Ectodermal cell (in vitro differentiated cells): ENCODE measurements around the gene LAPTM5.

Experiments used
- H3K27ac ChIP-seq: 2 replicates; pipeline ENCODE4 v1.7.0; 2013; ENCODE audit warnings: mild to moderate bottlenecking, low read depth, low read length; ENCODE audit not compliant: insufficient read depth, poor library complexity, severe bottlenecking
- H3K27me3 ChIP-seq: 2 replicates; pipeline ENCODE4 v1.7.0; 2013; ENCODE audit warnings: mild to moderate bottlenecking, low read length; ENCODE audit not compliant: insufficient read depth, control insufficient read depth, poor library complexity, severe bottlenecking
- H3K36me3 ChIP-seq: one replicate; pipeline ENCODE4 v1.7.0; 2013; ENCODE audit warnings: low read length; ENCODE audit not compliant: control insufficient read depth, insufficient read depth
- H3K4me1 ChIP-seq: one replicate; pipeline ENCODE4 v1.7.0; 2013; ENCODE audit warnings: low read length; ENCODE audit not compliant: control insufficient read depth, insufficient read depth
- H3K4me3 ChIP-seq: 2 replicates; pipeline ENCODE4 v1.7.0; 2013; ENCODE audit warnings: low read depth, low read length, control low read depth; ENCODE audit not compliant: insufficient read depth
- H3K9me3 ChIP-seq: 2 replicates; pipeline ENCODE4 v1.7.0; 2013; ENCODE audit warnings: mild to moderate bottlenecking, low read length, moderate library complexity; ENCODE audit not compliant: control insufficient read depth
- WGBS, 2 experiments: methylation state at CpG; one replicate each; pipeline ENCODE4 v1.1.7; 2013; ENCODE audit warnings: missing lambda C conversion rate in 2 of 2; 5-methylcytosine and 5-hydroxymethylcytosine counted together

Gene LAPTM5

GRCh38 chr1:30787266-30787665 is 29.7 kb upstream of the LAPTM5 start:
- H3K27me3 ChIP-seq = no peaks in the 10 kb centered on the region
- H3K36me3 ChIP-seq = no peaks in the 10 kb centered on the region
- WGBS, 2 experiments = 91% methylated on average over 5 of the region's 5 CpGs
- H3K4me3 ChIP-seq = no peak overlapping the region
- H3K4me1 ChIP-seq = peaks cover 5% of the 10 kb centered on the region
- no peak overlapping the region for H3K27ac ChIP-seq
- no peaks in the 10 kb centered on the region for H3K9me3 ChIP-seq

- Histone ChIP-seq H3K27me3 (no peaks in the 10 kb centered on the region), H3K4me1 (peaks cover 5% of the 10 kb centered on the region), H3K4me3 (no peak overlapping the region), H3K9me3 (no peaks in the 10 kb centered on the region), H3K36me3 (no peaks in the 10 kb centered on the region), H3K27ac (peak overlapping the region; percentile 9)
- 56 to 59% methylated on average over 13 of the region's 13 CpGs for WGBS, 2 experiments
These were observed 28.9 kb upstream of the LAPTM5 start for GRCh38 chr1:30786264-30786991.

- Histone ChIP-seq H3K27me3 (no peaks in the 10 kb centered on the region), H3K9me3 (no peaks in the 10 kb centered on the region), H3K36me3 (no peaks in the 10 kb centered on the region), H3K4me1 (peaks cover 5% of the 10 kb centered on the region), H3K4me3 (no peak overlapping the region), H3K27ac (no peak overlapping the region)
- WGBS, 2 experiments = 90 to 94% methylated on average over 7 of the region's 7 CpGs
These were observed 28.1 kb upstream of the LAPTM5 start for GRCh38 chr1:30785714-30786113.

- H3K4me3 ChIP-seq = no peak overlapping the region
- no peaks in the 10 kb centered on the region for H3K9me3 ChIP-seq
- no peaks in the 10 kb centered on the region for H3K27me3 ChIP-seq
- H3K27ac ChIP-seq = no peak overlapping the region
- H3K4me1 ChIP-seq = peaks cover 5% of the 10 kb centered on the region
- WGBS, 2 experiments = 88% methylated on average over 7 of the region's 7 CpGs
- no peaks in the 10 kb centered on the region for H3K36me3 ChIP-seq
These were observed 27.6 kb upstream of the LAPTM5 start for GRCh38 chr1:30785181-30785580.

- Histone ChIP-seq H3K27ac (no peak overlapping the region), H3K36me3 (no peaks in the 10 kb centered on the region)
- WGBS, 2 experiments = 79 to 82% methylated on average over 16 of the region's 16 CpGs
These were observed 25.8 kb upstream of the LAPTM5 start for GRCh38 chr1:30783256-30783915.

GRCh38 chr1:30782361-30783255 is 25.0 kb upstream of the LAPTM5 start:
- Histone ChIP-seq H3K27me3 (no peaks in the 10 kb centered on the region), H3K36me3 (no peaks in the 10 kb centered on the region), H3K4me3 (no peak overlapping the region), H3K27ac (no peak overlapping the region), H3K4me1 (peaks cover 5% of the 10 kb centered on the region), H3K9me3 (no peaks in the 10 kb centered on the region)
- WGBS, 2 experiments = 39 to 41% methylated on average over 20 to 21 of the region's 25 CpGs

More at GRCh38 chr1:30783256-30783915, 25.8 kb upstream of the LAPTM5 start:
- Histone ChIP-seq H3K27me3 (no peaks in the 10 kb centered on the region), H3K9me3 (no peaks in the 10 kb centered on the region), H3K4me3 (no peak overlapping the region), H3K4me1 (peaks cover 5% of the 10 kb centered on the region)

GRCh38 chr1:30781906-30782305 is 24.3 kb upstream of the LAPTM5 start:
- WGBS, 2 experiments = 92% methylated on average over 8 to 10 of the region's 10 CpGs

GRCh38 chr1:30780409-30780808 is 22.8 kb upstream of the LAPTM5 start:
- Histone ChIP-seq H3K4me3 (no peak overlapping the region), H3K36me3 (no peaks in the 10 kb centered on the region), H3K9me3 (no peaks in the 10 kb centered on the region), H3K27ac (no peak overlapping the region), H3K4me1 (no peaks in the 10 kb centered on the region), H3K27me3 (no peaks in the 10 kb centered on the region)
- 79 to 89% methylated on average over 5 of the region's 5 CpGs for WGBS, 2 experiments

More at GRCh38 chr1:30781906-30782305, 24.3 kb upstream of the LAPTM5 start:
- Histone ChIP-seq H3K4me1 (peaks cover 5% of the 10 kb centered on the region), H3K4me3 (no peak overlapping the region), H3K9me3 (no peaks in the 10 kb centered on the region), H3K27ac (no peak overlapping the region), H3K36me3 (no peaks in the 10 kb centered on the region), H3K27me3 (no peaks in the 10 kb centered on the region)

GRCh38 chr1:30779294-30780071 is 21.9 kb upstream of the LAPTM5 start:
- no peaks in the 10 kb centered on the region for H3K4me1 ChIP-seq
- no peaks in the 10 kb centered on the region for H3K9me3 ChIP-seq
- no peak overlapping the region for H3K4me3 ChIP-seq
- no peak overlapping the region for H3K27ac ChIP-seq
- no peaks in the 10 kb centered on the region for H3K36me3 ChIP-seq
- no peaks in the 10 kb centered on the region for H3K27me3 ChIP-seq
- WGBS, 2 experiments = 35 to 36% methylated on average over 12 of the region's 12 CpGs
